GM12878 (cell line): ENCODE measurements around the gene OAF. TPM values are rescaled to one million over a fixed set of nuclear protein-coding genes. Genes with fewer than 3 reads are reported as not detected.

Experiments
- BACH1 ChIP-seq: fragments of 450-650 bp; IDR thresholded peaks from 2 replicates; pipeline ENCODE4 v1.6.1; 2017; ENCODE audit warnings: mild to moderate bottlenecking, borderline replicate concordance
- BMI1 ChIP-seq: fragments of 450-650 bp; IDR thresholded peaks from 2 replicates; pipeline ENCODE4 v1.6.1; 2016; ENCODE audit warnings: mild to moderate bottlenecking, moderate library complexity, borderline replicate concordance
- CREB1 ChIP-seq: IDR thresholded peaks from 2 replicates; pipeline ENCODE4 v1.6.1; 2012; ENCODE audit warnings: low read depth, mild to moderate bottlenecking, inconsistent platforms
- E4F1 ChIP-seq: fragments of 450-650 bp; IDR thresholded peaks from 2 replicates; pipeline ENCODE4 v1.6.1; 2018; ENCODE audit warnings: borderline replicate concordance, mild to moderate bottlenecking; ENCODE audit not compliant: partially characterized antibody
- ETV6 ChIP-seq, 2 experiments: fragments of 450-650 bp in 1 of 2; IDR thresholded peaks in 1 of 2; conservative IDR thresholded peaks in 1 of 2; 2 replicates each; pipeline ENCODE4 v1.6.1; 2014; ENCODE audit warnings: antibody characterized with exemption in 1 of 2, borderline replicate concordance in 1 of 2, low read depth in 1 of 2, mild to moderate bottlenecking in 1 of 2, moderate library complexity in 1 of 2
- MAX ChIP-seq: IDR thresholded peaks from 2 replicates; pipeline ENCODE4 v1.6.1; 2012; ENCODE audit warnings: low read depth, low read length, improper control_type of control experiment
- MLLT1 ChIP-seq: fragments of 450-650 bp; IDR thresholded peaks from 2 replicates; pipeline ENCODE4 v1.6.1; 2016; ENCODE audit warnings: mild to moderate bottlenecking
- NKRF ChIP-seq: fragments of 450-650 bp; conservative IDR thresholded peaks from 2 replicates; pipeline ENCODE4 v1.6.1; 2017; ENCODE audit warnings: mild to moderate bottlenecking, moderate library complexity
- REST ChIP-seq: IDR thresholded peaks from 2 replicates; pipeline ENCODE4 v1.6.1; 2012; ENCODE audit warnings: mild to moderate bottlenecking, low read depth, low read length
- RUNX3 ChIP-seq: IDR thresholded peaks from 2 replicates; pipeline ENCODE4 v1.6.1; 2012; ENCODE audit warnings: low read length, inconsistent platforms
- ZBTB11 ChIP-seq: fragments of 450-650 bp; formaldehyde crosslinking; IDR thresholded peaks from 2 replicates; pipeline ENCODE4 v1.5.0; 2022; ENCODE audit warnings: mild to moderate bottlenecking, missing genetic modification characterization
- ZNF24 ChIP-seq: fragments of 450-650 bp; IDR thresholded peaks from 2 replicates; pipeline ENCODE4 v1.6.1; 2017; ENCODE audit warnings: antibody characterized with exemption, mild to moderate bottlenecking
- ZZZ3 ChIP-seq: IDR thresholded peaks from 2 replicates; pipeline ENCODE4 v1.6.1; 2011; ENCODE audit warnings: low read depth; ENCODE audit not compliant: control insufficient read depth, insufficient read length
- polyA plus RNA-seq, 11 experiments: library from polyadenylated mRNA; depleted of rRNA in 4 of 11; unstranded in 6 of 11; stranded (reverse) in 5 of 11; fragments of >200 nt; fragmentation: Nextera tagmentation in 4 of 11; fragmentation: Illumina TruSeq in 1 of 11; extraction: Ambion mirVana in 4 of 11; extraction: Trizol in 1 of 11; gene quantifications; 1 replicate in 1 of 11; 2 replicates in 10 of 11; pipeline versions ENCODE4 v1.2.1 to v1.2.3, GENCODE V29; 2011 to 2016; ENCODE audit warnings: inconsistent platforms in 2 of 11, missing spikeins in 2 of 11, low read depth in 1 of 11
- total RNA-seq, 4 experiments: library from RNA; depleted of rRNA in 3 of 4; stranded (reverse); fragments of >200 nt in 3 of 4; fragmentation: Illumina TruSeq in 1 of 4; extraction: Trizol in 1 of 4; gene quantifications; 2 replicates each; pipeline versions ENCODE4 v1.2.1 to v1.2.3, GENCODE V29; 2013 to 2021

OAF gene
- total and polyA plus RNA-seq, 10 of the 15 experiments (the other 5 are each of a cell fraction or from before 2014, with no cell fraction given): 0.10 to 4.7 (median 1.1) TPM

- TF ChIP-seq REST (no peak), CREB1 (0 out of 2 replicates have a peak, but pooled peaks have one; percentile 21), ZBTB11 (CRISPR knock-in tag) (no peak), RUNX3 (0 out of 2 replicates have a peak, but pooled peaks have one; percentile 31), MAX (0 out of 2 replicates have a peak, but pooled peaks have one; percentile 45), E4F1 (no peak), BMI1 (no peak), ZZZ3 (no peak), NKRF (peak; percentile 75), ETV6 (conservative IDR thresholded peaks at IDR 0.05 in 1 of 2, IDR thresholded peaks at IDR 0.05 in 1 of 2; ENCODE audit: borderline replicate concordance in 1 of 2, low read depth in 1 of 2) (no peak), BACH1 (peak; percentile 67; the same call in 1 of the 2 replicates), MLLT1 (no peak), ZNF24 (no peak)
Observed at GRCh38 chr11:120210626-120211521, at the start of gene OAF (continued).
